H1 (cell line): Measurements from ENCODE around the gene YWHAB. TPM values are rescaled to one million over a fixed set of nuclear protein-coding genes. Genes with fewer than 3 reads are reported as not detected.

ENCODE experiments used
- RXRA ChIP-seq: IDR thresholded peaks from 2 replicates; pipeline ENCODE4 v1.6.1; 2011; ENCODE audit warnings: low read depth, mild to moderate bottlenecking, low read length, moderate library complexity; ENCODE audit not compliant: insufficient read depth
- SIRT6 ChIP-seq: IDR thresholded peaks from one replicate; pipeline ENCODE4 v1.7.1; 2012; ENCODE audit warnings: low read length, inconsistent platforms
- YY1 ChIP-seq: IDR thresholded peaks from 2 replicates; pipeline ENCODE4 v1.6.1; 2011; ENCODE audit warnings: low read depth, mild to moderate bottlenecking, low read length
- ZNF274 ChIP-seq: IDR thresholded peaks from 2 replicates; pipeline ENCODE4 v1.7.0; 2012; ENCODE audit warnings: low read length, borderline replicate concordance; ENCODE audit errors: extremely low read depth
- polyA plus RNA-seq, 7 experiments: library from polyadenylated mRNA; depleted of rRNA in 3 of 7; stranded (reverse) in 5 of 7; unstranded in 2 of 7; fragments of >200 nt in 5 of 7; fragments of 200-250 nt in 2 of 7; gene quantifications; 1 replicate in 5 of 7; 2 replicates in 1 of 7; 4 replicates in 1 of 7; pipeline versions ENCODE4 v1.2.1 to v1.2.3, GENCODE V29; 2011 to 2013; ENCODE audit warnings: missing spikeins in 2 of 7, mixed read lengths in 2 of 7
- total RNA-seq: library from RNA; stranded (reverse); fragmentation: NEBNext Ultra II Directional; extraction: Animal tissue kit (Norgen Biotek cat#: 25700); gene quantifications from 2 replicates; pipeline ENCODE4 v1.2.1, GENCODE V29; 2021
- TF ChIP-seq, protein P1 (sequence below): IDR thresholded peaks from 2 replicates; pipeline ENCODE4 v1.6.1; 2011; ENCODE audit warnings: low read length, improper control_type of control experiment

Gene YWHAB
- total and polyA plus RNA-seq, 2 of the 8 experiments (the other 6 are each of a cell fraction or from before 2014, with no cell fraction given): 72.9 to 256 TPM

DNA sequence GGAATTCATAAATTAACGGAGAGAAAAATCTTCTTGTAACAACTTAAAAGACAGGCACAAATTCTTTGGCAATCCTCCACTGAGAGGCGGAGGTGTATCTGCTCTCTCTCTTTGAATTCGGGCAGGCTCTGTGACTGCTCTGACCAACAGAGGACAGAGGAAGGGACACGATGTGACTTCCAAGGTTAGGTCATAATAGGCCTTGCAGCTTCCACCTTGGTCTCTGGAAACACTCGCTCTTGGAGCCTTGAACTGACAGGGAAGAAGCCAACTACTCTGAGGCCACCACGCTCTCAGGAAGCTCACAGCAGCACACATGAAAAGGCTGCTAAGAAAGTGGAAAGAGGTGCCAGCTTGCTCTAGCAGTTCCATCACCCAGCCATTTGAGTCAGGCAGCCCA is 59.8 kb downstream of the YWHAB start (continued):
- TF ChIP-seq RXRA (no peak), SIRT6 (no peak), YY1 (no peak), ZNF274 (no peak)
- TF ChIP-seq, protein P1, sequence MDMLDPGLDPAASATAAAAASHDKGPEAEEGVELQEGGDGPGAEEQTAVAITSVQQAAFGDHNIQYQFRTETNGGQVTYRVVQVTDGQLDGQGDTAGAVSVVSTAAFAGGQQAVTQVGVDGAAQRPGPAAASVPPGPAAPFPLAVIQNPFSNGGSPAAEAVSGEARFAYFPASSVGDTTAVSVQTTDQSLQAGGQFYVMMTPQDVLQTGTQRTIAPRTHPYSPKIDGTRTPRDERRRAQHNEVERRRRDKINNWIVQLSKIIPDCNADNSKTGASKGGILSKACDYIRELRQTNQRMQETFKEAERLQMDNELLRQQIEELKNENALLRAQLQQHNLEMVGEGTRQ: no peak
